Measurements from ENCODE around the gene SLC5A10.
"Not testable (repeated sequence)": the region's sequence is repeated elsewhere in the genome, so short reads cannot be mapped to it uniquely, and the experiment has no call there.

DNA sequence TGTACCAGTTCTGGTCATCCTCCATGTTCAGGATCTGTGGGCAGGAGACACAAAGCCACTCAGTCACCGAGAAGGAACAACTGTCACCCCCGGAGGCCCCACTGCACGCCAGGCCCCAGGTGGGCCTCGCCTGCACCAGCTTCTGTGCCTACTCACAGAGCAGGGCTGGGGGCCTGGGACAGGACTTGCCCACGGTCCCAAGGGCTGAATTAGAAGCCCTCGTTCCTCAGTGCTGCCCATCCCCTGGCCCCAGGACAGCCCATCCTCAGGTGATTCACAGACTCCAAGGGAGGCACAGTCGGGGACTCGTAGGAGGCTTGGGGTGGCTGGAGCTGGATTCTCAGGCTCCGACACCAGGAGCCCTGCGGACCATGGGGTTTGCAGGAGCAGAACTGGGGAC lies 89.9 kb downstream of the SLC5A10 start:
- TF ChIP-seq, protein P1, sequence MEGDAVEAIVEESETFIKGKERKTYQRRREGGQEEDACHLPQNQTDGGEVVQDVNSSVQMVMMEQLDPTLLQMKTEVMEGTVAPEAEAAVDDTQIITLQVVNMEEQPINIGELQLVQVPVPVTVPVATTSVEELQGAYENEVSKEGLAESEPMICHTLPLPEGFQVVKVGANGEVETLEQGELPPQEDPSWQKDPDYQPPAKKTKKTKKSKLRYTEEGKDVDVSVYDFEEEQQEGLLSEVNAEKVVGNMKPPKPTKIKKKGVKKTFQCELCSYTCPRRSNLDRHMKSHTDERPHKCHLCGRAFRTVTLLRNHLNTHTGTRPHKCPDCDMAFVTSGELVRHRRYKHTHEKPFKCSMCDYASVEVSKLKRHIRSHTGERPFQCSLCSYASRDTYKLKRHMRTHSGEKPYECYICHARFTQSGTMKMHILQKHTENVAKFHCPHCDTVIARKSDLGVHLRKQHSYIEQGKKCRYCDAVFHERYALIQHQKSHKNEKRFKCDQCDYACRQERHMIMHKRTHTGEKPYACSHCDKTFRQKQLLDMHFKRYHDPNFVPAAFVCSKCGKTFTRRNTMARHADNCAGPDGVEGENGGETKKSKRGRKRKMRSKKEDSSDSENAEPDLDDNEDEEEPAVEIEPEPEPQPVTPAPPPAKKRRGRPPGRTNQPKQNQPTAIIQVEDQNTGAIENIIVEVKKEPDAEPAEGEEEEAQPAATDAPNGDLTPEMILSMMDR (IDR thresholded peaks at IDR 0.05), result not testable (repeated sequence)
- TF ChIP-seq POLR2A (IDR thresholded peaks at IDR 0.05), result not testable (repeated sequence)
